Keratinocyte (primary cell): ENCODE data around the gene C19orf85. TPM values are rescaled to one million over a fixed set of nuclear protein-coding genes. Genes with fewer than 3 reads are reported as not detected.
A peak's percentile ranks its signal among the peaks of the same experiment; 100 is the strongest.

ENCODE experiments used
- DNase-seq: peaks from one replicate; pipeline ENCODE4 v3.0.0-alpha.2; 2011; ENCODE audit warnings: low read depth, missing footprints, low spot score
- FAIRE-seq: peaks from 2 replicates; lab custom pipeline; 2011; peaks lifted over from hg19 to GRCh38; lab: Jason Lieb, UNC
- H2AFZ ChIP-seq: 2 replicates; pipeline ENCODE4 v1.6.0; 2012; ENCODE audit warnings: low read length, control low read depth, inconsistent platforms; ENCODE audit not compliant: control insufficient read depth
- H3K27ac ChIP-seq: 2 replicates; pipeline ENCODE4 v1.5.1; 2011; ENCODE audit warnings: low read length; ENCODE audit not compliant: control insufficient read depth, insufficient read depth
- H3K27me3 ChIP-seq: 3 replicates; pipeline ENCODE4 v1.6.0; 2011; ENCODE audit warnings: low read length; ENCODE audit not compliant: control insufficient read depth, insufficient read depth; ENCODE audit errors: extremely low read depth
- H3K36me3 ChIP-seq, 2 experiments: 2 replicates in 1 of 2; 3 replicates in 1 of 2; pipeline ENCODE4 v1.5.1; 2011; ENCODE audit warnings: low read length in 2 of 2, mild to moderate bottlenecking in 1 of 2; ENCODE audit not compliant: control insufficient read depth in 2 of 2, insufficient read depth in 2 of 2; ENCODE audit errors: extremely low read depth in 1 of 2
- H3K4me1 ChIP-seq: 3 replicates; pipeline ENCODE4 v1.5.1; 2011; ENCODE audit warnings: low read length; ENCODE audit not compliant: control insufficient read depth, insufficient read depth; ENCODE audit errors: extremely low read depth
- H3K4me2 ChIP-seq: 3 replicates; pipeline ENCODE4 v1.6.0; 2011; ENCODE audit warnings: low read depth, low read length; ENCODE audit not compliant: control insufficient read depth, insufficient read depth; ENCODE audit errors: extremely low read depth
- H3K4me3 ChIP-seq, 3 experiments: fragments of 200-600 bp in 1 of 3; sonication (generic) in 1 of 3; 2 replicates in 2 of 3; 3 replicates in 1 of 3; pipeline ENCODE4 v1.5.1; 2011 to 2016; ENCODE audit warnings: low read length in 3 of 3, mild to moderate bottlenecking in 3 of 3, control low read depth in 2 of 3, inconsistent platforms in 1 of 3, low read depth in 1 of 3, mixed read lengths in 1 of 3, mixed run types in 1 of 3, moderate library complexity in 1 of 3; ENCODE audit not compliant: control insufficient read depth in 2 of 3, insufficient read depth in 2 of 3; ENCODE audit errors: extremely low read depth in 1 of 3
- H3K79me2 ChIP-seq: 2 replicates; pipeline ENCODE4 v1.6.0; 2012; ENCODE audit warnings: low read length; ENCODE audit not compliant: control insufficient read depth, insufficient read depth
- H3K9ac ChIP-seq: 3 replicates; pipeline ENCODE4 v1.6.0; 2011; ENCODE audit warnings: low read length; ENCODE audit not compliant: control insufficient read depth, insufficient read depth; ENCODE audit errors: extremely low read depth
- H3K9me1 ChIP-seq: 3 replicates; pipeline ENCODE4 v1.6.0; 2011; ENCODE audit warnings: low read length; ENCODE audit not compliant: control insufficient read depth, insufficient read depth; ENCODE audit errors: extremely low read depth
- H3K9me3 ChIP-seq: 2 replicates; pipeline ENCODE4 v1.5.1; 2012; ENCODE audit warnings: low read depth, low read length; ENCODE audit not compliant: control insufficient read depth
- H4K20me1 ChIP-seq: 3 replicates; pipeline ENCODE4 v1.6.0; 2011; ENCODE audit warnings: low read length; ENCODE audit not compliant: control insufficient read depth, insufficient read depth; ENCODE audit errors: extremely low read depth
- CTCF ChIP-seq, 3 experiments: IDR thresholded peaks in 1 of 3; conservative IDR thresholded peaks in 1 of 3; optimal IDR thresholded peaks in 1 of 3; 2 replicates in 2 of 3; 3 replicates in 1 of 3; pipeline versions ENCODE3 to v1.5.1; 2011; ENCODE audit warnings: low read length in 3 of 3, mild to moderate bottlenecking in 3 of 3, moderate library complexity in 2 of 3, control low read depth in 1 of 3, inconsistent platforms in 1 of 3; ENCODE audit not compliant: insufficient read depth in 2 of 3; ENCODE audit errors: extremely low read depth in 1 of 3
- EZH2 ChIP-seq: IDR thresholded peaks from one replicate; pipeline ENCODE4 v1.6.1; 2012; ENCODE audit warnings: inconsistent platforms, mild to moderate bottlenecking, low read length, moderate library complexity
- dilution Hi-C: fragments of 300-500 bp; cut with MboI; formaldehyde crosslinking; loops from one replicate; pipeline ENCODE4 v1.7.0; 2020; ENCODE audit warnings: low sequenced_read_pairs; ENCODE audit not compliant: extremely low pct_ligation_motif_present
- polyA plus RNA-seq, 5 experiments: library from polyadenylated mRNA; depleted of rRNA in 3 of 5; stranded (reverse) in 3 of 5; stranded (forward) in 1 of 5; unstranded in 1 of 5; fragments of >200 nt; gene quantifications; 1 replicate in 1 of 5; 2 replicates in 3 of 5; 3 replicates in 1 of 5; pipeline versions ENCODE4 v1.2.1 to v1.2.3, GENCODE V29; 2011 to 2012; ENCODE audit warnings: missing spikeins in 2 of 5, low read depth in 1 of 5, low replicate concordance in 1 of 5

C19orf85 gene
- polyA plus RNA-seq, 1 donor (not counting 4 experiments of a cell fraction or from before 2014, with no cell fraction given) = not detected

- peaks cover 19% of the 10 kb centered on the region for H3K27me3 ChIP-seq
- H3K4me3 ChIP-seq = no peak overlapping the region
- no peaks in the 10 kb centered on the region for H3K9me1 ChIP-seq
- H3K36me3 ChIP-seq = peaks cover 0 to 3% of the 10 kb centered on the region in 2 experiments
- peaks cover 3% of the 10 kb centered on the region for H3K4me1 ChIP-seq
- no peaks in the 10 kb centered on the region for H3K79me2 ChIP-seq
- no peak overlapping the region for H3K9ac ChIP-seq
- FAIRE-seq (no peak), DNase-seq (no peak)
- H3K27ac ChIP-seq = no peak overlapping the region
- peaks cover 2% of the 10 kb centered on the region for H4K20me1 ChIP-seq
- H3K9me3 ChIP-seq = no peaks in the 10 kb centered on the region
- H3K4me2 ChIP-seq = no peak overlapping the region
- TF ChIP-seq EZH2 (no peak), CTCF (optimal IDR thresholded peaks at IDR 0.05 in 1 of 3, IDR thresholded peaks at IDR 0.05 in 1 of 3, conservative IDR thresholded peaks at IDR 0.05 in 1 of 3; ENCODE audit: extremely low read depth in 1 of 3, insufficient read depth in 2 of 3, low read length in 3 of 3) (no peak)
- dilution Hi-C loops = no loop called here
- H2AFZ ChIP-seq = no peak overlapping the region
Observed at GRCh38 chr19:55455576-55456235, 8.8 kb downstream of the C19orf85 start.

- no peak for FAIRE-seq
- H4K20me1 ChIP-seq = peaks cover 2% of the 10 kb centered on the region
- H3K9ac ChIP-seq = no peak overlapping the region
- no peaks in the 10 kb centered on the region for H3K79me2 ChIP-seq
- peaks cover 0 to 3% of the 10 kb centered on the region in 2 experiments for H3K36me3 ChIP-seq
- dilution Hi-C loops = no loop called here
- TF ChIP-seq CTCF (optimal IDR thresholded peaks at IDR 0.05 in 1 of 3, IDR thresholded peaks at IDR 0.05 in 1 of 3, conservative IDR thresholded peaks at IDR 0.05 in 1 of 3; ENCODE audit: extremely low read depth in 1 of 3, insufficient read depth in 2 of 3, low read length in 3 of 3) (peak; percentile 67 to 79 (median 69)), EZH2 (no peak)
- H3K4me3 ChIP-seq = no peak overlapping the region
- H2AFZ ChIP-seq = no peak overlapping the region
- no peaks in the 10 kb centered on the region for H3K4me1 ChIP-seq
- no peak overlapping the region for H3K4me2 ChIP-seq
- H3K9me3 ChIP-seq = no peaks in the 10 kb centered on the region
- no peak overlapping the region for H3K27ac ChIP-seq
- DNase-seq = no peak
- no peaks in the 10 kb centered on the region for H3K9me1 ChIP-seq
- H3K27me3 ChIP-seq = peaks cover 27% of the 10 kb centered on the region
Observed at GRCh38 chr19:55454787-55455243, 9.7 kb downstream of the C19orf85 start.
